OCI-LY1 (cell line): ENCODE measurements around the gene CNTFR.

Source experiments
- CTCF ChIP-seq: fragments of 200-600 bp; sonication (generic), shearing (Covaris generic); IDR thresholded peaks from 2 replicates; pipeline ENCODE4 v1.5.1; 2017; ENCODE audit warnings: mild to moderate bottlenecking, antibody characterized with exemption, low read length, moderate library complexity, mixed read lengths
- EZH2 ChIP-seq: fragments of 200-600 bp; sonication (generic), shearing (Covaris generic); IDR thresholded peaks from 2 replicates; pipeline ENCODE4 v1.8.0; 2017; ENCODE audit warnings: borderline replicate concordance, mixed run types, mild to moderate bottlenecking, antibody characterized with exemption, low read length, moderate library complexity, mixed read lengths

GRCh38 chr9:34550016-34550680 is 39.4 kb downstream of the CNTFR start:
- no peak for TF ChIP-seq CTCF
- no peak for TF ChIP-seq EZH2
